OCI-LY3 (cell line): ENCODE measurements around the gene SLC6A11.

Experiments
- H2AFZ ChIP-seq: fragments of 200-600, 300-600 bp; shearing (Covaris generic); 2 replicates; pipeline ENCODE4 v1.6.0; 2014; ENCODE audit warnings: antibody characterized with exemption, low read depth, low read length
- H3K27ac ChIP-seq: fragments of 200-600, 300-600 bp; sonication (generic); 2 replicates; pipeline ENCODE4 v1.5.1; 2014; ENCODE audit warnings: mild to moderate bottlenecking, low read length, moderate library complexity, mixed read lengths
- H3K27me3 ChIP-seq: fragments of 200-600, 300-600 bp; sonication (generic); 2 replicates; pipeline ENCODE4 v1.6.1; 2014; ENCODE audit warnings: low read depth, low read length, mixed read lengths
- H3K36me3 ChIP-seq: fragments of 200-600, 300-600 bp; sonication (generic); replicated peaks from 2 replicates; pipeline ENCODE3; 2014; ENCODE audit warnings: low read depth, low read length, mixed read lengths
- H3K4me1 ChIP-seq: fragments of 300-600, 200-600 bp; sonication (generic); 2 replicates; pipeline ENCODE4 v1.6.1; 2014; ENCODE audit warnings: low read length, mixed read lengths
- H3K4me2 ChIP-seq: fragments of 200-600, 300-600 bp; sonication (generic); 2 replicates; pipeline ENCODE4 v1.6.1; 2014; ENCODE audit warnings: low read length, mixed read lengths
- H3K4me3 ChIP-seq: fragments of 300-600, 200-600 bp; sonication (generic); 2 replicates; pipeline ENCODE4 v1.5.1; 2014; ENCODE audit warnings: antibody characterized with exemption, mild to moderate bottlenecking, low read length, moderate library complexity
- H3K79me2 ChIP-seq: fragments of 300-600, 200-600 bp; shearing (Covaris generic); 2 replicates; pipeline ENCODE4 v1.6.1; 2014; ENCODE audit warnings: mild to moderate bottlenecking, low read length, mixed read lengths
- H3K9ac ChIP-seq: fragments of 300-600, 200-600 bp; shearing (Covaris generic); 2 replicates; pipeline ENCODE4 v1.6.0; 2014; ENCODE audit warnings: mild to moderate bottlenecking, low read length, moderate library complexity
- H3K9me3 ChIP-seq: fragments of 200-600, 300-600 bp; shearing (Covaris generic); 2 replicates; pipeline ENCODE4 v1.6.1; 2014; ENCODE audit warnings: low read length, mixed read lengths; ENCODE audit not compliant: insufficient read depth
- H4K20me1 ChIP-seq: fragments of 200-600, 300-600 bp; sonication (generic); 2 replicates; pipeline ENCODE4 v1.6.1; 2016; ENCODE audit warnings: low read length, mixed read lengths; ENCODE audit not compliant: insufficient read depth
- EZH2phosphoT487 ChIP-seq: fragments of 200-600 bp; shearing (Covaris generic); IDR thresholded peaks from 2 replicates; pipeline ENCODE4 v1.6.1; 2018; ENCODE audit warnings: antibody characterized with exemption, mixed run types, low read depth
- TF ChIP-seq, protein P1 (sequence below): fragments of 200-600, 300-600 bp; sonication (generic); IDR thresholded peaks from 2 replicates; pipeline ENCODE4 v1.5.1; 2014; ENCODE audit warnings: antibody characterized with exemption, low read length, low read depth

SLC6A11 gene

DNA sequence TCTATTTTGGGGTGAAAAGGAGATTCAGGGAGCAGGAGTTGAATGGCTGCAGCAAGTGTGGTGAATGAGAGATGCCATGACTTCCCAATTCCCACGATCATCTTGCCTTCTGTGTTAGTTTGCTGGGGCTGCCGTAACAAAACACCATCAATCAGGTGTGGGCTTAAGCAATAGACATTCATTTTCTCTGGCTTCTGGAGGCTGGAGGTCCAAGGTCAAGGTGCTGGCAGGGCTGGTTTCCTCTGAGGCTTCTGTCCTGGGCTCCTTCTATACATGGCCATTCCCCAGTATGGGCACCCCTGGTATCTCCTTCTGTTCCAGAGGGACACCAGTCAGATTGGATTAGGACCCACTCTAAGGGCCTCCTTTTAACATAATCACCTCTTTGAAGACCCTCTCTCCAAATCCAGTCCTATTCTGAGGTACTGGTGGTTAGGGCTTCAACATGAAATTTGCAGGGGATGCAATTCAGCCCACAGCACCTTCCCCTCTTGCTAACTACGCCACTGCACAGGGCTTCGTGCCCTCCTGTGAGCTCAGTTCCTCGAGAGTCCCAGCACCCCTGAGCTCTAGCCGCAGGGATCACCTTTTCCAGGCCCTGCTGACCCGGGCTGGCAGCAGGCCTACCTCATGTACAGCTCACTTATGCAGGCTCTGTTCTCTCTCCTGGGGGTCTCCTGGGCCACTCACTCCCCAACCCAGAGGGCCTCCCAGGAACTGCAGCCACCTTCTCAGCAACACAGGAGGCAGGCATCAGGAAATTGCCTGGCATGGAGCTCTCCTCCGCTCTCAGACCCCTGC, 37.3 kb upstream of the SLC6A11 start:
- Histone ChIP-seq H3K27ac (no peak overlapping the region), H3K9me3 (no peaks in the 10 kb centered on the region), H3K79me2 (no peaks in the 10 kb centered on the region), H3K27me3 (peaks cover 3% of the 10 kb centered on the region; the same call in 1 of the 2 replicates), H3K4me1 (no peaks in the 10 kb centered on the region), H3K9ac (no peak overlapping the region), H4K20me1 (no peaks in the 10 kb centered on the region), H3K4me3 (no peak overlapping the region), H3K4me2 (no peak overlapping the region), H2AFZ (no peak overlapping the region), H3K36me3 (no peaks in the 10 kb centered on the region)
- TF ChIP-seq, protein P1, sequence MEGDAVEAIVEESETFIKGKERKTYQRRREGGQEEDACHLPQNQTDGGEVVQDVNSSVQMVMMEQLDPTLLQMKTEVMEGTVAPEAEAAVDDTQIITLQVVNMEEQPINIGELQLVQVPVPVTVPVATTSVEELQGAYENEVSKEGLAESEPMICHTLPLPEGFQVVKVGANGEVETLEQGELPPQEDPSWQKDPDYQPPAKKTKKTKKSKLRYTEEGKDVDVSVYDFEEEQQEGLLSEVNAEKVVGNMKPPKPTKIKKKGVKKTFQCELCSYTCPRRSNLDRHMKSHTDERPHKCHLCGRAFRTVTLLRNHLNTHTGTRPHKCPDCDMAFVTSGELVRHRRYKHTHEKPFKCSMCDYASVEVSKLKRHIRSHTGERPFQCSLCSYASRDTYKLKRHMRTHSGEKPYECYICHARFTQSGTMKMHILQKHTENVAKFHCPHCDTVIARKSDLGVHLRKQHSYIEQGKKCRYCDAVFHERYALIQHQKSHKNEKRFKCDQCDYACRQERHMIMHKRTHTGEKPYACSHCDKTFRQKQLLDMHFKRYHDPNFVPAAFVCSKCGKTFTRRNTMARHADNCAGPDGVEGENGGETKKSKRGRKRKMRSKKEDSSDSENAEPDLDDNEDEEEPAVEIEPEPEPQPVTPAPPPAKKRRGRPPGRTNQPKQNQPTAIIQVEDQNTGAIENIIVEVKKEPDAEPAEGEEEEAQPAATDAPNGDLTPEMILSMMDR, result no peak
- TF ChIP-seq EZH2phosphoT487, result no peak

GRCh38 chr3:10779293-10779805, 36.7 kb upstream of the SLC6A11 start:
- Histone ChIP-seq H3K27ac (no peak overlapping the region), H3K4me3 (no peak overlapping the region), H3K4me2 (no peak overlapping the region), H2AFZ (no peak overlapping the region), H3K4me1 (no peaks in the 10 kb centered on the region), H3K9me3 (no peaks in the 10 kb centered on the region), H3K79me2 (no peaks in the 10 kb centered on the region), H3K36me3 (no peaks in the 10 kb centered on the region), H3K9ac (no peak overlapping the region), H3K27me3 (peaks cover 6% of the 10 kb centered on the region; the same call in 1 of the 2 replicates), H4K20me1 (no peaks in the 10 kb centered on the region)
- TF ChIP-seq, protein P1, result no peak
- TF ChIP-seq EZH2phosphoT487, result no peak

GRCh38 chr3:10780243-10780642, 35.8 kb upstream of the SLC6A11 start:
- Histone ChIP-seq H3K9ac (no peak overlapping the region), H3K4me2 (no peak overlapping the region), H3K27ac (no peak overlapping the region), H4K20me1 (no peaks in the 10 kb centered on the region), H2AFZ (no peak overlapping the region), H3K79me2 (no peaks in the 10 kb centered on the region), H3K36me3 (no peaks in the 10 kb centered on the region), H3K4me1 (no peaks in the 10 kb centered on the region), H3K9me3 (no peaks in the 10 kb centered on the region), H3K27me3 (peaks cover 6% of the 10 kb centered on the region; the same call in 1 of the 2 replicates), H3K4me3 (no peak overlapping the region)
- TF ChIP-seq, protein P1, result no peak
- no peak for TF ChIP-seq EZH2phosphoT487

DNA sequence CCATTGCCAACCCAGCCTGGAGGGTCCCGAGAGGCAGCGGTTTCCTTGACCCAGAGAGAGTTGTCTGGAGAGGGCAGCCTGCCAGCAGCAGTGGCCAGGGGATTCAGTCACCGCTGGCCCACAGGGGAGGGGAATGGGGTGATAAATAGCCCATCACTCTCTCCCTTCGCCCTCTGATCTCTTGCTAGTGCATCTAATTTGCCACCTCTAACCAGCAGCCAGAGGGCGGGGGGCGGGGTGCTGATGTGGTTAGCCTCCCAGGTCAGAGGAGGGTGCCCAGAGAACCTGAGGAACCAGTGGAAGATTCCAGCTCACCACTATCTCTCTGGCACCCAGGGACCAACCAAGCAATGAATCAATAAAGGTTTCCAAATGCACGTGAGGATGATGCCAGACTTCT, 35.1 kb upstream of the SLC6A11 start:
- TF ChIP-seq, protein P1, result no peak
- no peak for TF ChIP-seq EZH2phosphoT487
- no peaks in the 10 kb centered on the region for H3K4me1 ChIP-seq
- no peak overlapping the region for H3K4me3 ChIP-seq

More for the DNA sequence above, 35.1 kb upstream of the SLC6A11 start:
- Histone ChIP-seq H3K27me3 (peaks cover 6% of the 10 kb centered on the region; the same call in 1 of the 2 replicates), H3K9me3 (no peaks in the 10 kb centered on the region), H3K27ac (no peak overlapping the region), H3K36me3 (no peaks in the 10 kb centered on the region), H4K20me1 (no peaks in the 10 kb centered on the region), H3K9ac (no peak overlapping the region), H3K79me2 (no peaks in the 10 kb centered on the region), H3K4me2 (no peak overlapping the region), H2AFZ (no peak overlapping the region)
